CD4-positive, alpha-beta T cell treated with Interleukin-1 beta for 1 hour (primary cell): Measurements from ENCODE around the gene ELK4.
A peak's percentile ranks its signal among the peaks of the same experiment; 100 is the strongest.
"Not testable (repeated sequence)": the region's sequence is repeated elsewhere in the genome, so short reads cannot be mapped to it uniquely, and the experiment has no call there.

Experiments
- DNase-seq, 2 donors: peaks; one replicate each; pipeline ENCODE4 v3.0.0-alpha.2; 2020 to 2022

ELK4 gene

DNA sequence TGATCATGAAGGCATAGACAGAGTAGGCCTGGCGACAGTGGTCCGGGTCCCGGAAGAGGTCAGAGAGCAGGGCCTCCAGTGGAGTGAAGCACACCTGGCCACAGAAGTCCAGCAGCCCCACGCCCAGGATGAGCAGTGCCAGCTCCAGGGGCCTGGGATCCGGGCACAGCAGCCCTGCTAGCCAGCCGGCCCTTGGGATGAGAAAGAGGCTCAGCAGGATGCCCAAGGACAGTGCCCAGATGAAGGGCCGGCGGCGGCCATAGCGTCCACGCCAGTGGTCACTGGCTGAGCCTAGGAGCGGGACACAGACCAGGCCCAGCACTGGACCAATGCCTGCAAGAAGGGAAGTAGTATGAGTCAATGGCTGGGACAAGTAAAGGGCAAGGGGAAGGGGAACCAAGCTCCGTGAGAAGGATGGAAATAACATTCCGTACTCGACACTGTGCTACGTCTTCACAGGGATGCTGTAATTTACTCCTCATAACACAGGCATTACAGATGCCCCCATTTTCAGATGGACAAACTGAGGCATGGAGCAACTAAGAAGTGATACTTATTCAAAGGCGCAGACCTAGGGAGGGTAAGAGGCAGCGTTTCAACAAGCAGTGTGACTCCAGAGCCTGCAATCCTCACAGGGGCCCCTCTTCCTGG lies 31.6 kb upstream of the ELK4 start:
- DNase-seq: no peak

DNA sequence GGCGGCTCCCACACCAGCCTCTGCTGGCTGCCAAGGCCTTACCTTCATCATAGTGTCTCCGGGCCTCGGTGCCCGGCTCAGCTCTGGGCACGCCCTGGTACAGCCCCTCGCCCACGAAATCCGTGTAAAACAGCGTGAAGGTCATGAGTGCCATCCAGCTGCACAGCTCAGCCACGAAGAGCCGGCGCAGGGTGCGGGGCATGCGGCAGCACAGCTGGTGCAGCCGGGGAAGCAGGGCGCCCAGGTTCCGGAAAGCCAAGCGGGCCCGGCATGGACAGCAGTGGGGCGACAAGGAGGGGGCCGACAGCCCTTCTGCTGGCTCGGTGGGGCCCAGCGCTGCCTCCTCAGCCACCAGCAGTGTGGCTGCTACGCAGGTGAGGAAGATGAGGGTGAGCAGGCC lies 31.0 kb upstream of the ELK4 start:
- no peak for DNase-seq

DNA sequence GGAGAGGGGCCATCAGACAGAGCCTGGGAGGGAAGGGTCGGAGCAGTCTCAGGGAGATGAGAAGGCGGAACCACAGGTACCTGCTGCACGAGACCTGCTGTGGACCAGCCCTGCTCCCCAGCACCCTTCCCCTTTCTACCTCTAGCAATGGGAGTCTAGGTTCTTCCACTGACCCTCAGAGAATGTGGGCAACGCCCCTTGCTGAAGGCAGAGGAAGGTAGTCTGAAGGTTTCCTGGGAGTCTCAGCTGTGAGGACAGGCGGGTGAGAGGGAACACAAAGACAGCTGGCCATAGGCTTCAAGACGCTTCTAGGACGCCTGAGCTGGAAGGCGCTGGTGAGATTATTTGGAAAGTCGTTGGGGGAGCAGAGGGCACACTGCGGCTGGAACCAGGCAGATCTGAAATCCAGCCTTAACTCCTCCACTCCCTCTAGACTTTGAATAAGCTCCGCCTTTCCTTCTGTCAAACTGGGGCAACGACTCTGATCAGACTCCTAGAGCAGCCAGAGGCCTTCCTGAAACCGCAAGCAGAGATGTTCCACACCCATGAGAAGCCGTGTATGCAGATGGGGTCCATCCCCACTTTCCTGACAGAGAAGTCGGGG lies 30.4 kb upstream of the ELK4 start:
- no peak for DNase-seq

DNA sequence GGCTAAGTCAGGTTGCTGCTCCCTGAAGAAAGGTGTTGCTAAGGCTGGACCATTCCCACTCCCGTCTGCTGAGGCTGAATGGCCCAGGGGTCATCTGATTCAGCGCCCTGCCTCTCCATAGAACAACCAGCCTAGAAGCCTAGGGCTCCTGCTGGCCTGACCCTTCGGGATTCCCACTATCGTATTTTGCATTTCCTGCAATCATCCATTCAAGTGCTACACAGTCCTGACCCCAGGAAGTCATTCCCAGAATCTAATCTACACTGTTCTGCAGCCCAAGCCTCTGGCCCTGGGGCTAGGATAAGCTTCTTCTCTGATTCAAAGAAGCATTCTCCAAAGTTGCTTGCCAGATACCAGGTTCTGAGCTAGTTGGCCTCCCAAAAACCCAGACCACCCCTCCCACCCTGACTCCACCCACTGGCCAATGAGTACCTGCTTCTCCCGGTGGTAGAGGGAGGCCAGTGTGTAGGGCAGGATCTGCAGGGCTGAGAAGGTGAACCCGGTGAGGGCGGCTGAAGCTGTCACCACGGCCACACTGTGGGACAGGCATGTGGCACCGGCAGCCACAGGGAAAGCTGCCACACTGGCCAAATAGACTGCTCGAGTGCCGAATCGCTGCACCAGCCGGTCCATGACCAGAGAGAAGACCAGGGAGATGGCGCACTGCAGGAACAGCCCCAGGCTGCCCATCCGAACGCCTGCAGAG lies 29.8 kb upstream of the ELK4 start:
- DNase-seq: no peak

DNA sequence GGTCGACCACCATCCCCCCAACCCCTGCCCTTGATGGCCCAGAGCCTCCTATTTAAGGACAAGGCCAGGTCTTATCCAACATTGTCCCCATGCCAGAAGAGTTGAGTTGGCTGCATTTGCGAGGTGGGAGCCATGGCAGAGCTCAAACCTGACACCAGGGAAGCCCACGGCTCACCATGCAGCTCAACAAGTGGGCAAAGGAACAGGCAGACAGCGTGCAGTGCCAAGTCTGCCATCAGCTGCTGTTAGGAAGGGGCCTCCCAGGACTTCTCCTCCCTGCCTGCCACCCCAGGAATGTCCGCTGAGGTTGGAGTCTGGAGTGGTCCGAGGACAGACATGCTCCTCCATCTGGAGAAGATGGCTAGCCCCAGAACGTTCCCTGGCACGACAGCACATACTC lies 28.6 kb upstream of the ELK4 start:
- no peak for DNase-seq

DNA sequence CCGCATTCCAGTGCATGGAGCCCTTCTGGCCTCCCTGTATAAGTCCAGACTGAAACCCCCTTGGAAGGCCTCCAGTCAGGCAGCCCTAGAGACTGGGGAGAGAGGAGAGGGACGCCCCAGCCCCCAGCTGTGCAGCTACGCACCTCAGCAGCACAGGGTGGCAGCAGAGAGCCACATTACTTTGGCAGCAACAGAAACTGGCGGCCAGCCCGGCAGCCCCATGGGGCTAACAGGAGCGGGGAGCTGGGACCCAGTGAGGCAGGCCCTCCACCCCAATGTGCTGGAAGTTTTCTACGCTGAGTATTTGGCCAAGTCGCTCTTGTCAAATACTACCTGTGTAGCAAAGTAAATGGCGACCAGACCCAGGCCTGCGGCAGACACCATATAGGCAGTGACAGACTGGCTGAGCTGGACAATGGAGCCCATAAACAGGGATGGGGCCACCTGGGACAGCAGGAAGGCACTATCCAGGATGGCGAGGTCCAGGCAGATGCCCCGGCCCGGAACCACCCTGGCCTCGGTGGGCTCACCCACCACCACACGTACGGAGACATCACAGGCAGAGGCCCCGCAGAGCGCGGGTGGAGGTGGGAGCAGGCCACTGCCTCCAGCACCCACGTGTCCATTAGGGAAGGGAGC lies 27.3 kb upstream of the ELK4 start:
- DNase-seq: peak; percentile 74 to 75

DNA sequence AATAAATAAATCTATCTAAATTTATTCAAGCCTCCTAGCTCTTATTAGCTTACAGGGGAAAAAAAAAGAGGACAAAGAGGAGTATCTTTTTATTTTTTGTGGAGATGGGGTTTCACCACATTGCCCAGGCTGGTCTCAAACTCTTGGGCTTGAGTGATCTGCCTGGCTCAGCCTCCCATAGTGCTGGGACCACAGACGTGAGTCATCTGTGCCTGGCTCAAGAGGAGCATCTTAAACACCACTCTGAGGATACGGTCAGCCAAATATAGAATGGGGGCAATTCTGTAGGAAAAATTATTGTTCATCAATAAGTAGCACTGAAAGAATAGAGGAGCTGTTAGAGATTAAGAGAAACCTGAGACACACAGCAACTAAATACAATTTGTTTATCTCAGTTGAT lies 24.4 kb upstream of the ELK4 start:
- no peak for DNase-seq

DNA sequence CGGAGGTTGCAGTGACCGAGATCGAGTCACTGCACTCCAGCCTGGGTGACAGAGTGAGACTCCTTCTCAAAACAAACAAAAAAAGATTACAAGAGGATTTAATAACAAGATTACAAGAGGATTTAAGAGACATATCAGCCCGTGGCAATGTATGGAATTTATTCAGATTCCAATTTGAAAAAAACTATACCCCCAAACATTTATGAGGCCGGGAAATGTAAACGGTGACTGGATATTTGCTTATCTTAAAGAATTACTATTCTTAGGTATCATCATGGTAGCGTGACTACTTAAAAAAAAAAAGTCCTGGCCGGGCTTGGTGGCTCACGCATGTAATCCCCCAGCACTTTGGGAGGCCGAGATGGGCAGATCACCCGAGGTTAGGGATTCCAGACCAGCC lies 21.2 kb upstream of the ELK4 start:
- DNase-seq: no peak

DNA sequence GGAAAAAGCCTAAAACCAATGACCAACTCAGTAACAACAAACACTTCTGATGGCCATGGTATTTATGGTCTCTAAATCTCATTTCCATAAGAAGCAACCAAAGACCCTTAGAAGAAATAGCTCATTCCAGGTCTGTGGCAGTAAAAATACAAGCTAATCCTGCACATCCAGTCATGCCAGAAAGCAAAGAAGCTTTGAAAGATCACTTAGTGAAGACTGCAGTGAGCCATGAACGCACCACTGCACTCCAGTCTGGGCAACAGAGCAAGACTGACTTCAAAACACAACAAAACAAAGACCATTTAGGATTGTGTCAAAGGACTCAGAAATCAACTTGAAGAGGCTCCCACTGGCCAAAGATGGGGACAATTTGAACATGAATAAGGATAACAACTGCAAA lies 18.4 kb upstream of the ELK4 start:
- DNase-seq: no peak

DNA sequence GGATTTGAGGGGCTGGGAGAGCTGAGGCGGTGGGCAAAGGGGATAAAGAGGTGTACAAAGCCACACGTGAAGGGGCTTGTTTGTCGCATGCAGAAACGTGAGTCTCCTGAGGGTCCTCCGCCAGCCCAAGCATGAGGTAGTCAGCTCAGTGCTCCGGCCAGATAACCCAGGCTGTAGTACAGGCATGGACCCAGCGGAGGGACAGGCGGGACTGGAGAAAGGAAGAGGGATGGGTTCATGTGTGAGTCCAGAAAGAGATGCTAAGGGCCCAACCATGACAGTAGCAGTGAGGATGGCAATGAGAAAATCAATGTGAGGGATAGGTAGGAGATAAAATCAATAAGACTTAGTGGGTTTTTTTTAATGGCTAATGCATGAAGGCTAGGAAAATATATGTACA lies 13.7 kb upstream of the ELK4 start:
- DNase-seq: no peak

DNA sequence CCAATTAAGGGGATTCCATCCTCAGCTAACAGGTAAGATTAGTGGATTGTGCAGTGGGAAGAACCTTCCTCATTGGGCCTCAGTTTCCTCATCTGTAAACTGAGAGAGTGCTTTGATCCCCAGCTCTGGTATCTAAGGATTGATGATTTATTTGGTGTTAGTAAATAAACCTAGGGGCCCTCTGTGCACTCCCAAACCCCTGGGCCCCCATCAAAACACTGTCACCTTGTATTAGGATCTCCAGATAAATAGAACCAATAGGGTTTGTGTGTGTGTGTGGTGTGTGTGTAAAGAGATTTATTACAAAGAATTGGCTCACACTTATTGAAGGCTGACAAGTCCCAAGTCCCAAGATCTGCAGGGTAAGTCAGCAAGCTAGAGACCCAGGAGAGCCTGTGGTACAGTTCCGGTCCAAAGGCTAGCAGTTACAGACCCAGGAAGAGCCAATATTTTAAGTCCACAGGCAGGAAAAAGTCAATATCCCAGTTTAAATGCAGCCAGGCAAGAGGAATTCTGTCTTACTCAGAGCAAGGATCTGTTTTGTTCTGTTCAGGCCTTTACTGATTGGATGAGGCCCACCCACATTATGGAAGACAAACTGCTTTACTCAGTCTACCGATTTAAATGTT lies 11.0 kb upstream of the ELK4 start:
- no peak for DNase-seq

DNA sequence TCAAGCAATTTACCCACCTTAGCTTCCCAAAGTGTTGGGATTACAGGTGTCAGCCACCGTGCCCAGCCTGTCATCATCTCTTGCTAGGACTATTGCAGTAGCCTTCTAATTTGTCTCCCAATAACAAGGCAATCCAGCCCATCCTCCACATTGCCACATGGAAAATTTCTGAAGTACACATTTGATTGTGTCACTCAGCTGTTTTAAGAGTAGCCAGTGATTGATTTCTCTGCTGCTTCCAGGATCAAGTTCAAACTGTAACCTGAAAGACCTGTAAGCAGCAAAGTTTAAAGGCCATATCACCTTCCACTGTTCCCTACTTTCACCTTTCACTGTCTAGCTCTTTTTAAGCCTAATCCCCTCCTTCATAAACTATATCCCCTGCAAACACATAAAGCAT lies 7.8 kb upstream of the ELK4 start:
- DNase-seq: no peak

DNA sequence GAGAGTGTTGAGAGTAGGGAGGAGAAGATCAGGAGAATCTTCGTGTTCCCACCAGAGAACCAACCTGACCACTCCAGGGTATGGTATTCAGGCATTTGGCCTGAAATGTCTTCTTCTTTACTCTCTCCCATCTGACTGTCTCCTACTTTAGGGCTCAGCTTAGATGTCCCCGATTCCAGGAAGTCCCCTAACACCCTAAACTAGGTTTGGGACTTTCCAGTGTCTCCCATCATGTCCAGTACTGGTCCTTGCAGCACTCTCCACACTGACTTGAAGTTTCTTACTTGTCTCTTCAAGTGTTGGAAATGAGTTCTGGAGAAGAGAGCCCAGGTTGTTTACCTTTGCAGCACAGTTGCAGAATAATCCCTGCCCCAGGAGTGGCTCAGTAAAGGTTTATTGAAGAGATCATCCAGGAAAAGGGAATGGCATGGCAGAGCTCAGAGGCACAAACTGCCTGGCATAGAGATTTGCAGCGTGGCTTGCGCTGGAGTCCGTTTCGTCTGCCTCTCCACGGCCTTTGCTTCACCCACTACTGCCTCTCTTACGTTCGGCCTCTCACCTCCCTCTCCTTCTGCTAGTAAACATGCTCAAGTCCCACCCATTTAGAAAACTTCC lies 6.2 kb upstream of the ELK4 start:
- no peak for DNase-seq

DNA sequence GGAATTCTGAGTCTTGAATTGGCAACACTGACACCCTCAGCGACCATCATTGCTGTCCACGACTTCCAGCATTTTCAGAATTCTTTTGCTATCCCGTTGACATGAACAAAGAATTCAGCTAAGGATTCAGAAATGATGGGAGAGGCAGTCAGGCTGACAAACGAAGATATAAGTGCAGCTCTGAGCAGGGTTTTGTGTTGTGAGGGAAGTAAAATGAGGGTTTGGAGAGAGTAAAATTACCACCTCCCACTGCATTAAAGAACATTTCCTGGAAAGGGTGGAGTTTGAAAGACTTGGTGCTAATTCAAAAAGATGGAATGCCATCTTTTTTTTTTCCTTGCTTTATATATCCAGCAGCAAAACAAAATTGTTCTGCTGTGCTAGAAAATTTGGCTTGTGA lies 4.9 kb upstream of the ELK4 start:
- no peak for DNase-seq

DNA sequence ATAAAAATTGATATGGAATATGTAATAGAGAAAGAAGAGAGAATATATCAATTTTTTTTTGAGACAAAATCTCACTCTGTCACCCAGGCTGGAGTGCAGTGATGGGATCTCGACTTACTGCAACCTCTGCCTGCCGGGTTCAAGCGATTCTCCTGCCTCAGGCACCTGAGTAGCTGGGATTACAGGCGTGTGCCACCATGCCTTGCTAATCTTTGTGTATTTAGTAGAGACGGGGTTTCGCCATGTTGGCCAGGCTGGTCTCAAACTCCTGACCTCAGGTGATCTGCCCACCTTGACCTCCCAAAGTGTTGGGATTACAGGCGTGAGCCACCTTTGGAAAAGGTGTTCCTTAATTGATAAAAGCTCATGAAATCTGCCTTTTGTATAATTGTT lies 4.3 kb upstream of the ELK4 start:
- not testable (repeated sequence) for DNase-seq

DNA sequence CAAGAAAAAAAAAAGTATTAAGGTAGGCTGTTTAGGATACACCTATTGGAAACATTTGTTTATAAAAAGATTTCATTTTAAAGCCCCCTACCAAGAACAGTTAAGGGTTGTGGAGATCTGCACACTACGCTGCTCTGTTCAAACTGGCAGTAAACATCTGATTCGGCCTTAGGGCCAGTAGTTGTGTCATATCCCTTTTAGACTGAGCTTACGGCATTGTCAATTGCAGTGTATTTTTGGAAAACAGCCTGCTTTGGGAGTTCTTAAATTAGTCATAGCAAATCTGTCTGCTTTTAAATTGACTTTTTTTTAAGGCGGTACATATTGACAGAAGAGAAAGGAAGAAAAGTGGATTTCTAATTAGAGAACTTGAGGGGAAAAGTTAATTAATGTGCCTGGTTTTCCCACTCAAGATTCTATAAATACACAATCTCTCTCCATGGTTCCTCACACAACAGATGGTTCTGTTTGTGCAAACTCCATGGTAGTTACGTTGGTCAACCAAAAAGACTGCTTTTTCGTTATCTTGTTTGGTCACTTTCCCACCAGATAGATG lies 1.7 kb upstream of the ELK4 start:
- DNase-seq: no peak

DNA sequence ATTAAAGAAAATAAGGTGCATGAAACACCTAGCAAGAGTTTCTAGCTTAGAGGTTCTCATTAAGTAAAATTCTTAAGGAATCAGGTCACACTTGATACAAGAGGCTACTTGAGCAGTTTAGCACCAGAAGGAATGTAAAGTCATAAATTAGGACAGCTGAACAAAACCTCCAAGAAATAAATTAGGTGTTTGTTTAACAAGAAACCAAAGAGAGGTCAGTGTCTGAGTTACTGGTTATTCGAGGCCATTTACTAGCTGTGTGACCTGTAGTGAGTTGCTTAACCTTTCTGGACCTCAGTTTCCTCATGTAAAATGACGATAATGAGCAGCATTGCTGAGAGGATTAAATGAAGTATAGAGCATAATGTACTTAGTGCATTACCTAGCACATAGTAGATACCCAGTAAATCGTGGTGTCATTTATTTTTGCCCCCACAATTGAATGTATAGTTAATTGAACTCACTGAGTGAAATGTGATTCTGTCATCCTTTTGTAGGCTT lies 908 bp upstream of the ELK4 start:
- no peak for DNase-seq

DNA sequence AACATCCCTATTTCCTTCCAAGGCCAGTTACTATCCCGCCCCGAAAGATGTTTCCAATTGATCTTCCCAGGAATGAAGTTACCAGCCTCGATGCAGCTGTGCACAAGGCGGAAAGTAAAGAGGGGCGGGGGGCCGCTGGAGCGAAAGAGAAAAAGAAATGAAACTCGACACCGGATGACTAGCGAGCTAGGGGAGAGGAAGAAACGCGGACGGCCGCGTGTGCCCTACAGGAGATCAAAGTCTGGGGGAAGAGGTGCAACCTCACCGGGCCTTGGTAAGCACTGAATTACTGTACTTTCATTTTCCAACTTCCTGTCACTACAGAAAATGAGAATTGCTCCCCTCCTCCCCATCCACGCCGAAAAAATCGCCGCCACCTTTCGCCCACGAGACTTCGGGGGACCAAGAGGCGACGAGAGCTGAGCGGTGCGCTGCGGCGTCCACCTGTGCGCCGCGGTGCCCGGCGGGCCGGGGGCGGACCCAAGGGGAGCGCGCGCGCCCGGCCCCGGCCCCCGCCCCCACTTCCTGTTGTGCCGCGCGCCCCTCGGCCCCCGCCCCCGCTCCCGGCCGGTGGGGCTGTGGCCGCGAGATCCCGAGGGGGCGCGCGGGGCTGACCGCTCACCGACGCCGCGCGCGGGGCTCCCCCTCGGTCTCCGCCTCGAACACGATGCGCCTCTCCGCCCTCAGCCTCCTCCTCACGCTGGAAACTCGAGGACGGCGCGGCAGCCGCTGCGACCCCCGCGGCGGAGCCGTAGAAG lies 622 bp downstream of the ELK4 start:
- DNase-seq: peak; percentile 86 to 87

DNA sequence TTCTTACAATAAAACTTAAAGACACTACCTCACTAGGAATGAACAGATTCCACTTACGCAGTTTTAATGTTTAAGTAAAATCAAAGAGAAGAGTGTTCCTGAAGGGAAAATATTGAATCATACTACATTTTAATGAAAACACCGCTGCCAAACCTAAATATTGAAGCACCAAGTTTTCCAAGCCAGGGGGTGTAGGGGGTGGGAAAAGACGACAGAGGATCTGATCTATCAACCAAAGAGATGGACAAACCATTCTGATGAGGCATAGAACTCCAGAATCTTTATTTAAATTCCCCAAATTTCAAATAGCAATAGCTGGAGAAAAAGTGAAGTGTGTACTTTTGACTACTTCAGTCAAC lies 1.2 kb downstream of the ELK4 start:
- DNase-seq: no peak

DNA sequence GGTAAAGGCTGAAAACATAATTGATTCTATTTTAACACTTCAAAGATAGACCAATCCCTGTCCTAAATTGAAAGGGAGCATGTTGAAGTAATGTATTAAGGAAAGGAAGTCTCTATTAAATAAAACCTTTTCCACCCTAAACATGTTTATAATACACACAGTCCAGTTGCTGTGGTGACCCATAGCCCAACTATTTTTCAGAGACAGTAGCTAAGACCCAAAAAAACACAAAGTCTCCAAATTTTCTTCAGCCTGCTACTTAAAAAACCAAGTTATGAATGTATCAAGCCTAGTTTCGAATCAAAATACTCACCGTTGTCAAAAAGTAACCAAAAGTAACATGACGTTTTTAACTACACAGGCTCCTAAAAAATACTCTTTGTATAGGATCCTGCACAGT lies 1.6 kb downstream of the ELK4 start:
- DNase-seq: peak in 1 of 2 donors; percentile 40

DNA sequence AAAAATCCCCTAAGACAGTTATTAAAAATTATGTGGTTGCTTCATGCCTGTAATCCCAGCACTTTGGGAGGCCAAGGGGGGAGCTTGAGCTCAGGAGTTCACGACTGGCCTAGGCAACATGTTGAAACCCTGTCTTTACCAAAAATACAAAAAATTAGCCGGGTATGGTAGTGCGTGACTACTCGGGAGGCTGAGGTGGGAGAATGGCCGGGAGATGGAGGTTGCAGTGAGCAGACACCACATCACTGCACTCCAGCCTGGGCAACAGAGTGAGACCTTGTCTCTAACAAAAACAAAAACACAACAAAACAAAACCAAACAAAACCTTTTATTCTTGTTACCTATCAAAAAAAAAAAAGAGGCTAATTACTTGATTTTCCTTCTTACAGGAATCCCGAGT lies 2.1 kb downstream of the ELK4 start:
- peak; percentile 24 to 28 for DNase-seq

DNA sequence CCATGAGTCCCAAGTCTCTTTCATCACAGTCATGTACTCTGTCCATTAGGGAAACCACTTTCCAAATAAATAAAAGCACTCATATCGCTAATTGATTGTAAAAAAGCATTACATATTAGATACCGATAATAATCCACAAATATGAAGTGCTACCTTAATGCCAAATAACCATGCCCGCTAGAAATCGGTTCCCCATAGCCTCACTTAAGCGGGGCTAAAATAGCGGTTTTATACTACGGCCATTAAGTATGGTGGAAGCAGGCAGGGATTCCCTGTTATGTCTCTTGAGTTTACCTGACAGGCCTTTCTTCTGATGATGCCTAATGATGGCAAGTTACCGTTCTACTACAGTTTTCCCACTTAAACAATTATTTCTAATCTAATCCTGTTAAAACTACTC lies 3.9 kb downstream of the ELK4 start:
- no peak for DNase-seq
